ENCODE data around the gene SYNPR. TPM values are rescaled to one million over a fixed set of nuclear protein-coding genes. Genes with fewer than 3 reads are reported as not detected.

The SYNPR gene
- total and polyA plus RNA-seq, 2 donors: 0.09 to 0.18 TPM

DNA sequence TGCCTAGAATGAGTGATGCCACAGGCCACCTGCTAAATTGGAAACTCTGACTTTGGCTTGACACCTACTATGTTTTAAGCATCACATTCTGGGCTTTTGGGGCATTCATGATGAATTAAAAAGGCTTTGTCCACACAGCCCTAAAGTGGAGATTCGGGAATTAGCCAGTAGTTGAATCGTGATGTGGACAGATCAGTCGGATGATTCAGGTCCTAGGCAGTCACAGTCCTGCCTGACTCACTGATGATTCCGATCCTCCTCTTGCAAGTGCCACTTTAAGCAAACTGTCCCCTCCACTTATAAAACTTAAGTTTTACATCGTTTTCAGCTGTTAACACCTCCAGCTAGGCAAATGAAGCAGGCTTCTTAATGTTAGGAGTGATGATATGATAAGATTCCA is 75.3 kb downstream of the SYNPR start:
- no peak overlapping the region for H3K4me3 ChIP-seq (ENCODE audit: low read length in 2 of 2)
- 86% methylated on average over 5 of the region's 5 CpGs for WGBS
- no peaks in the 10 kb centered on the region for H3K4me1 ChIP-seq (ENCODE audit: control insufficient read depth in 2 of 2, insufficient read depth in 2 of 2, low read length in 2 of 2)
- peaks cover 0 to 1% of the 10 kb centered on the region in 2 donors for H3K9me3 ChIP-seq (ENCODE audit: control insufficient read depth in 2 of 2, insufficient read depth in 1 of 2, low read length in 1 of 2)
- DNase-seq (ENCODE audit: low read depth in 6 of 9, low spot score in 9 of 9): no peak
- H3K27ac ChIP-seq (ENCODE audit: low read depth in 1 of 2, low read length in 1 of 2): no peak overlapping the region
- H3K36me3 ChIP-seq (ENCODE audit: control insufficient read depth in 2 of 2, insufficient read depth in 2 of 2, low read length in 1 of 2): no peaks in the 10 kb centered on the region
- no peaks in the 10 kb centered on the region for H3K27me3 ChIP-seq (ENCODE audit: control insufficient read depth in 2 of 2, insufficient read depth in 1 of 2, low read length in 1 of 2)

DNA sequence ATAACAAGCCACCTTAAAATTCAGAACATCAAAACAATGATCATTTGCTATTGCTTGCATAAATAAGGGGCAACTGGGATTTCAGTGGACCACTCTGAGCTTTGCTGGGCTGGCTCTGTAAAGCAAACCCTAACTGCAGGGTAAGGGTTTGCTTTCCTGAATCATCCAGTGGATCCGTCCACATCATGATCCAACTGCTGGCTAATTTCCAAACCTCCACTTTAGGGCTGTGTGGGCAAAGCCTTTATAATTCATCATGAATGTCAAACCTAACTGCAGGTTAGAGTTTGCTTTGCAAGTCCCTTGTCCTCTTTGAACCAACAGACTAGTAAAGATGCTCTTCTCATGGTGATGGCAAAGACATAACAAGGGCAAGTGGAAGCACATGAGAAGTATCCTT is 76.1 kb downstream of the SYNPR start:
- no peak overlapping the region for H3K4me3 ChIP-seq (ENCODE audit: low read length in 2 of 2)
- DNase-seq (ENCODE audit: low read depth in 6 of 9, low spot score in 9 of 9): no peak
- 88% methylated on average over 1 of the region's 1 CpG for WGBS
- no peaks in the 10 kb centered on the region for H3K27me3 ChIP-seq (ENCODE audit: control insufficient read depth in 2 of 2, insufficient read depth in 1 of 2, low read length in 1 of 2)
- H3K4me1 ChIP-seq (ENCODE audit: control insufficient read depth in 2 of 2, insufficient read depth in 2 of 2, low read length in 2 of 2): no peaks in the 10 kb centered on the region
- H3K9me3 ChIP-seq (ENCODE audit: control insufficient read depth in 2 of 2, insufficient read depth in 1 of 2, low read length in 1 of 2): peaks cover 0 to 1% of the 10 kb centered on the region in 2 donors
- no peaks in the 10 kb centered on the region for H3K36me3 ChIP-seq (ENCODE audit: control insufficient read depth in 2 of 2, insufficient read depth in 2 of 2, low read length in 1 of 2)
- no peak overlapping the region for H3K27ac ChIP-seq (ENCODE audit: low read depth in 1 of 2, low read length in 1 of 2)

DNA sequence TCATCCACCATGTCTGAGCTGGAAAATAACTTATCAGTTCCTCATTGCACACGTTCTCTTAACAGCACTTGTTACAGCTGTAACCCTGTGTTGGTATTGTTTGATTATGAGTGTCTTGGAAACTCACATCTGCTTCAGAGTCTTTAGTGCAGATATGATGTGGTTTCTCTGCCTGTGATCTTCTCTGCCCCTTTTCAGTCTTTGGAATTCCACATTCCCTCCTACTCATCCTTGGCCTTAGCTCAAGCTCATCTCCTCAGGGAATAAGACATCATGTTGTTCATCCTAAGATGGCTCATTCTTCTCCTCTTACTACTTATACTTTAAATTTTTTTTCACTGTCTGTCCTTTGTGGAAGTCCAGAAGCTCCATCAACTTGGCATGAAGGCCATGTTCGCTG is 77.7 kb downstream of the SYNPR start:
- DNase-seq (ENCODE audit: low read depth in 6 of 9, low spot score in 9 of 9): no peak
- Histone ChIP-seq H3K27me3 (ENCODE audit: control insufficient read depth in 2 of 2, insufficient read depth in 1 of 2, low read length in 1 of 2) (no peaks in the 10 kb centered on the region), H3K4me1 (ENCODE audit: control insufficient read depth in 2 of 2, insufficient read depth in 2 of 2, low read length in 2 of 2) (no peaks in the 10 kb centered on the region), H3K36me3 (ENCODE audit: control insufficient read depth in 2 of 2, insufficient read depth in 2 of 2, low read length in 1 of 2) (no peaks in the 10 kb centered on the region), H3K4me3 (ENCODE audit: low read length in 2 of 2) (no peak overlapping the region), H3K9me3 (ENCODE audit: control insufficient read depth in 2 of 2, insufficient read depth in 1 of 2, low read length in 1 of 2) (peaks cover 0 to 1% of the 10 kb centered on the region in 2 donors), H3K27ac (ENCODE audit: low read depth in 1 of 2, low read length in 1 of 2) (no peak overlapping the region)
- 73% methylated on average over 2 of the region's 2 CpGs for WGBS

DNA sequence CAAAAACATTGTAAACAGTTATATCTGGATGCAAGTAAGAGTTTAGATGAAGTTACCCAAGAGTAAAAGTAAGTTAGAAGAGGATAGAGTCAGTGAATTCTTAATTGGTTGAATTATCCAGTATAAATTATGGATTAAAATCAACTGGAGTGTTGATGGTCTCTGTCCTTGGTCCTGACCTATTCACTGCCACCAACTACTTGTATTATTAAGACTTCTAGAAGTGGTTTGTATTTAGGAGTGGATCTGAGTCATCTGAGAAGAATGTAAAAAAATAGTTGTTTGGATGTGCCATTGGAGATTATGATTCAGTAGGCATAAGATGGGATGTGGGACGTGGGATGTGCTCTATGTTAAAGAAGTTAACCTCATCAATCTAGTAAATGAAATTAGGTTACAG is 86.4 kb downstream of the SYNPR start:
- Histone ChIP-seq H3K9me3 (ENCODE audit: control insufficient read depth in 2 of 2, insufficient read depth in 1 of 2, low read length in 1 of 2) (no peaks in the 10 kb centered on the region), H3K27me3 (ENCODE audit: control insufficient read depth in 2 of 2, insufficient read depth in 1 of 2, low read length in 1 of 2) (no peaks in the 10 kb centered on the region), H3K4me3 (ENCODE audit: low read length in 2 of 2) (no peak overlapping the region), H3K4me1 (ENCODE audit: control insufficient read depth in 2 of 2, insufficient read depth in 2 of 2, low read length in 2 of 2) (no peaks in the 10 kb centered on the region), H3K36me3 (ENCODE audit: control insufficient read depth in 2 of 2, insufficient read depth in 2 of 2, low read length in 1 of 2) (no peaks in the 10 kb centered on the region), H3K27ac (ENCODE audit: low read depth in 1 of 2, low read length in 1 of 2) (no peak overlapping the region)
- DNase-seq (ENCODE audit: low read depth in 6 of 9, low spot score in 9 of 9): no peak
- 33% methylated on average over 1 of the region's 1 CpG for WGBS

DNA sequence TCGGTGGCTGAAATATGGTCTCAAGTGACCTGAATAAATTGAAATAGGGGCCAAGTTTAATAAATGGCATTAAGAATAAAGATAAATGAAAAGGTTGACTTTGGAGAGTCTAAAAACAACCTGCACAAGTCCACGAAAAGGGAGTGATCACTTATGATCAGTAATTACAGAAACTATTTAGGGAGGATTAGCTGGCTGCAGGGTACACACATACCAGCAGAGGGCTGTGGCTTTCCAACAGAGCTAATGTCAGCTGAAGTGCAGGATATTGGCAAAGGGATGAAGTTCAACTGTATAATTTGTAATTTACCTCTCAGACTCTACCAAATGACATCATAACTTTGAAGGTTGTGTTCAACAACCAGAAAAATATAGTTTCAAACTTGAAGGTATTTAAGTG is 86.8 kb downstream of the SYNPR start:
- Histone ChIP-seq H3K27me3 (ENCODE audit: control insufficient read depth in 2 of 2, insufficient read depth in 1 of 2, low read length in 1 of 2) (no peaks in the 10 kb centered on the region), H3K4me1 (ENCODE audit: control insufficient read depth in 2 of 2, insufficient read depth in 2 of 2, low read length in 2 of 2) (no peaks in the 10 kb centered on the region), H3K4me3 (ENCODE audit: low read length in 2 of 2) (no peak overlapping the region), H3K27ac (ENCODE audit: low read depth in 1 of 2, low read length in 1 of 2) (no peak overlapping the region), H3K9me3 (ENCODE audit: control insufficient read depth in 2 of 2, insufficient read depth in 1 of 2, low read length in 1 of 2) (no peaks in the 10 kb centered on the region), H3K36me3 (ENCODE audit: control insufficient read depth in 2 of 2, insufficient read depth in 2 of 2, low read length in 1 of 2) (no peaks in the 10 kb centered on the region)
- WGBS: 88% methylated on average over 2 of the region's 2 CpGs
- DNase-seq (ENCODE audit: low read depth in 6 of 9, low spot score in 9 of 9): no peak

DNA sequence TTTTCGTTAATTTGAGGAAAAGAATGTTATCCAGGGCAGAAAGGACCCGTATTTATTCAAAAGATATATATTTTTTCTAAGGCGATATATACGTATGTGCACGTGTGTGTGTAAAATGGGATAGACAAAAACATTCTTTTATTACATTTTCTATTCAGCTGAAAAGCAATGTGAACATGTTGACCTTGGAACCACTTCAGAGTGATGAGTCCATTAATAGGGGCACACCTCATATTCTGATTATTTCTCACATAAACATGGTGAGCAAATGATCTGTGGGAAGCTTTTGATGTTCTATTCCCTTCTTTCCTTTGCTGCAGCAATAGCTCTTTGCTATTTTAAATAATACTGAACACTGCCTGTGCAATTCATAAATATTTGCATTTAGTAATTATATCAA is 87.6 kb downstream of the SYNPR start:
- WGBS: 94% methylated on average over 5 of the region's 5 CpGs
- no peaks in the 10 kb centered on the region for H3K4me1 ChIP-seq (ENCODE audit: control insufficient read depth in 2 of 2, insufficient read depth in 2 of 2, low read length in 2 of 2)
- no peaks in the 10 kb centered on the region for H3K36me3 ChIP-seq (ENCODE audit: control insufficient read depth in 2 of 2, insufficient read depth in 2 of 2, low read length in 1 of 2)
- H3K4me3 ChIP-seq (ENCODE audit: low read length in 2 of 2): no peak overlapping the region
- H3K27ac ChIP-seq (ENCODE audit: low read depth in 1 of 2, low read length in 1 of 2): no peak overlapping the region
- H3K9me3 ChIP-seq (ENCODE audit: control insufficient read depth in 2 of 2, insufficient read depth in 1 of 2, low read length in 1 of 2): no peaks in the 10 kb centered on the region
- H3K27me3 ChIP-seq (ENCODE audit: control insufficient read depth in 2 of 2, insufficient read depth in 1 of 2, low read length in 1 of 2): no peaks in the 10 kb centered on the region
- no peak for DNase-seq (ENCODE audit: low read depth in 6 of 9, low spot score in 9 of 9)

DNA sequence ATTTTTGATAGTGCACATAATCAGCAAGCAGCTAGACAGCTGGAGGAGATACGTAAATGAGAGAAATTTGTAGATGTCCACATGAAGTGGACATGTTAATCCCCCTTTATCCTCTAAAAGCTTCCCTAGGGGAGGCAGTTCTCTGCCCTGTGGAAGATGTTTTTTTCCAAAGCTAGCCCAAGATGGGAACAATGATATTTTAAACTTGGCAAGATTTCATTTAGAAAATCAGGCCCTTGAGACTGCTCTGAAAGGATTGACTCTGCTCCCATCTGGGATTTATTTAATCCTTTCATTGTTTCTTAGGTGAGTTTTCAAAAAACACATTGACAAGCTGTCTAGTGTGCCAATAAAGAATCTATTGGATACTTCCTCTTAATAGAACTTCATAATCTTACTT is 92.0 kb downstream of the SYNPR start:
- no peaks in the 10 kb centered on the region for H3K36me3 ChIP-seq (ENCODE audit: control insufficient read depth in 2 of 2, insufficient read depth in 2 of 2, low read length in 1 of 2)
- no peaks in the 10 kb centered on the region for H3K27me3 ChIP-seq (ENCODE audit: control insufficient read depth in 2 of 2, insufficient read depth in 1 of 2, low read length in 1 of 2)
- H3K27ac ChIP-seq (ENCODE audit: low read depth in 1 of 2, low read length in 1 of 2): no peak overlapping the region
- no peaks in the 10 kb centered on the region for H3K9me3 ChIP-seq (ENCODE audit: control insufficient read depth in 2 of 2, insufficient read depth in 1 of 2, low read length in 1 of 2)
- 96% methylated on average over 1 of the region's 1 CpG for WGBS
- no peaks in the 10 kb centered on the region for H3K4me1 ChIP-seq (ENCODE audit: control insufficient read depth in 2 of 2, insufficient read depth in 2 of 2, low read length in 2 of 2)
- H3K4me3 ChIP-seq (ENCODE audit: low read length in 2 of 2): no peak overlapping the region
- no peak for DNase-seq (ENCODE audit: low read depth in 6 of 9, low spot score in 9 of 9)

DNA sequence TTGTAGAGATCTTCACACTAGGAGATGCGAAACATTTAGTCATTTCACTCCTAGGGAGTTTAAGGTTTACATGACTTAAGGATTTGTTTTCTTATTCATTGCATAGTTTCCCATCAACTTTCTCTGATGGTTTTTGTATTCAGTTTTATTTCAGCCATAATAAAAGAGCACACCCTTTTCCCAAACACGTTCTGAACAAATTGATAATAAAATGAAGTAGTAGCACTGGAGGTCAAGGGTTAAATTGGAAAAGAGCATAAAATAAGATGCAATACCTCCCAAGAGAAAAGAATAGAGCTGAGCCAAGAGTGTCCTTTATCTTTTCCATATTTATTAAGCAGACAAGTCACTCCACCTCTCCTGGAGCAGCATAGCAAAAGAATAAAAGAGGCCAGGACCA is 104.9 kb downstream of the SYNPR start:
- no peaks in the 10 kb centered on the region for H3K36me3 ChIP-seq (ENCODE audit: control insufficient read depth in 2 of 2, insufficient read depth in 2 of 2, low read length in 1 of 2)
- H3K4me3 ChIP-seq (ENCODE audit: low read length in 2 of 2): no peak overlapping the region
- WGBS: 86% methylated on average over 2 of the region's 2 CpGs
- DNase-seq (ENCODE audit: low read depth in 6 of 9, low spot score in 9 of 9): no peak
- H3K27ac ChIP-seq (ENCODE audit: low read depth in 1 of 2, low read length in 1 of 2): no peak overlapping the region
- H3K4me1 ChIP-seq (ENCODE audit: control insufficient read depth in 2 of 2, insufficient read depth in 2 of 2, low read length in 2 of 2): no peaks in the 10 kb centered on the region
- no peaks in the 10 kb centered on the region for H3K27me3 ChIP-seq (ENCODE audit: control insufficient read depth in 2 of 2, insufficient read depth in 1 of 2, low read length in 1 of 2)
- no peaks in the 10 kb centered on the region for H3K9me3 ChIP-seq (ENCODE audit: control insufficient read depth in 2 of 2, insufficient read depth in 1 of 2, low read length in 1 of 2)

DNA sequence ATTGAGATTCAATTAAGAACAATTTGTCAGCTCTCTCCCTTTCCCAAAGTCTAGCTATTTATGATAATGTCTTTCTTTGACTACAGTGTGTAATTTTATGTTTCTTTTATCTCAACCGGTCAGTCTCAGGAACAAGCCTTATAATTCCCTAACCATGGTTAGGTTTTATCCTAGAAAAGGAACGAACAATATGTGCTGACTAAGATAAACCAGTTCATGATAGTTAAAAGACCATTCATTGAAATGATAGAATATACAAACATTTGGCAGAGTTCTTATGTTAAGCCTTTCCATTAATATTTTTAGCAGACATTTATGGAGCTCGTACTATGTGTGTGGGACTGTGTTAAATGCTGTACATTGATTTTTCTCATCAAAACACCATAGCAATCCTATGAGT is 106.3 kb downstream of the SYNPR start:
- H3K27me3 ChIP-seq (ENCODE audit: control insufficient read depth in 2 of 2, insufficient read depth in 1 of 2, low read length in 1 of 2): no peaks in the 10 kb centered on the region
- no peaks in the 10 kb centered on the region for H3K36me3 ChIP-seq (ENCODE audit: control insufficient read depth in 2 of 2, insufficient read depth in 2 of 2, low read length in 1 of 2)
- 87% methylated on average over 3 of the region's 3 CpGs for WGBS
- H3K4me1 ChIP-seq (ENCODE audit: control insufficient read depth in 2 of 2, insufficient read depth in 2 of 2, low read length in 2 of 2): no peaks in the 10 kb centered on the region
- DNase-seq (ENCODE audit: low read depth in 6 of 9, low spot score in 9 of 9): no peak
- H3K9me3 ChIP-seq (ENCODE audit: control insufficient read depth in 2 of 2, insufficient read depth in 1 of 2, low read length in 1 of 2): no peaks in the 10 kb centered on the region
- H3K27ac ChIP-seq (ENCODE audit: low read depth in 1 of 2, low read length in 1 of 2): no peak overlapping the region
- H3K4me3 ChIP-seq (ENCODE audit: low read length in 2 of 2): no peak overlapping the region

DNA sequence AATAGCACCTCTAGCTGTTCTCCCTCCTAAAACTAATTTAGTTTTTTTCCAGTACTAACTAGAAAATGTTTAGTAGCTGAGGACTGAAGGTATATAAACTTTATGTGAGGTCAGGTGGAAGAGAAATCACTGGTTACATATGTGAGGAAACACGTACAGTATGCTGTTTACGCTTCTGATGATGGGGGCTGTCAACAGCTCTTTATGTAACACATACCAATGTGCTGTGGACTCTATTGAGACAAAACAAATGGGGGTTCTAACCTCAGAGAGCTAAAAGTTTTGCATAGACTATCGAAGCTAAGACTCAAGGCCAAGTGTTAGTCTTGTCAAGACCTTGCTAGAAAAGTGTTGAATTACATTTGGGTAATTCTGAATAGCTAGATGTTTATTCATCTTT is 107.5 kb downstream of the SYNPR start:
- no peak overlapping the region for H3K4me3 ChIP-seq (ENCODE audit: low read length in 2 of 2)
- H3K27ac ChIP-seq (ENCODE audit: low read depth in 1 of 2, low read length in 1 of 2): no peak overlapping the region
- no peaks in the 10 kb centered on the region for H3K36me3 ChIP-seq (ENCODE audit: control insufficient read depth in 2 of 2, insufficient read depth in 2 of 2, low read length in 1 of 2)
- WGBS: 63% methylated on average over 3 of the region's 3 CpGs
- H3K4me1 ChIP-seq (ENCODE audit: control insufficient read depth in 2 of 2, insufficient read depth in 2 of 2, low read length in 2 of 2): no peaks in the 10 kb centered on the region
- no peaks in the 10 kb centered on the region for H3K9me3 ChIP-seq (ENCODE audit: control insufficient read depth in 2 of 2, insufficient read depth in 1 of 2, low read length in 1 of 2)
- no peak for DNase-seq (ENCODE audit: low read depth in 6 of 9, low spot score in 9 of 9)
- no peaks in the 10 kb centered on the region for H3K27me3 ChIP-seq (ENCODE audit: control insufficient read depth in 2 of 2, insufficient read depth in 1 of 2, low read length in 1 of 2)

Data from thymus (tissue), 11 donors.